HG03432 (cell line): Measurements from ENCODE around the gene TENM4.

Source experiments
- ATAC-seq: cut with Tn5 transposase; IDR thresholded peaks from one replicate; pipeline ENCODE4 v1.9.1; 2021; ENCODE audit warnings: mild to moderate bottlenecking, moderate library complexity; ENCODE audit not compliant: unreplicated experiment

The TENM4 gene

GRCh38 chr11:79311461-79311860 lies 129.4 kb downstream of the TENM4 start:
- no peak for ATAC-seq

- no peak for ATAC-seq
Measured at GRCh38 chr11:79309407-79309806, 131.4 kb downstream of the TENM4 start.

DNA sequence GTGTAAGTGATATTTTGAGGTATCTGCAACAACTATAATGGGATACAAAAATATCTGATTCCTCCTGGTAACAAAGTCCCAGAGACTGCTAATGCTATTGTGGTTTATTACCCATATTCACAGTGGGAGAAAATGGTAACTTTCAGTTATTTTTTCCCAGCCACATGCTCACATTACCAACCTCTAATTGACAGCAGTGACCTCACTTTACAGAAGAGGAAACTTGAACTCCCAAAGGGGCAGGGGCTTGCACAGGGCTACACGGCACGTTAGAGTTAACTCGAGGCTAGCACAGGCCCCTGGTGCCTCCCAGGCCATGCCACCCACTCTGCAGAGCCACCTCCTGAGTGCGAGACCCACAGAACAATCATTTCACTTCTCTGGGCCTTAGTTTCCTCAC lies 132.4 kb downstream of the TENM4 start:
- ATAC-seq, result no peak

DNA sequence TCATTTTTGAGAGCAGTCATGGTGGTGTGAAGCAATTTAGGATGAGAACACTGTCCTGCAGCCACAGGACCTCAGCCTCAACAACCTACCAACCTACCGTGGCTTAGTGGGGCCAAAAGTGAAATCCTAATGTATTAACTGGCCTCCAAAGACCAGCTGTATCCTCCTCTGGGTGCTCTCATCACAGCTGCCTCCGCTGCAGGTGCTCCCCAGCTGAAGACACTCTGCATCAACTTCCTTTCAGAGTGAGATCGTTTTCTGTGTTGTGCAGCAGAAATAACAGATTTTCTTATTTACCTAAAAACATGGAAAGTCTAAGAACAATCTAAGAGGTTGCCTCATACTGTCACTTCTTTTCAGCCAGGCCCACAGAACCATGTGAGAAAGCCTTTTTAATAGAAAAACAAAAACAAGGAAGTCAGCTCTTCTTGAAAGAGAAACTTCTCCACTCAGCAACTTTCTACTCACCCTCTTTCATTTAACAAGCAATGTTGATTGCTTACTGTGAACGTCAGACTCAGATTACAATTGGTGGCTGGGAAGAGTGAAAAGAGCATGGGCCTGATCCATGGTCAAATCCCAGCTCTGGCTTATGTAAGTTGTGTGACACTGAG lies 136.1 kb downstream of the TENM4 start:
- ATAC-seq, result no peak

- no peak for ATAC-seq
Measured at GRCh38 chr11:79296141-79296540, 144.7 kb downstream of the TENM4 start.

DNA sequence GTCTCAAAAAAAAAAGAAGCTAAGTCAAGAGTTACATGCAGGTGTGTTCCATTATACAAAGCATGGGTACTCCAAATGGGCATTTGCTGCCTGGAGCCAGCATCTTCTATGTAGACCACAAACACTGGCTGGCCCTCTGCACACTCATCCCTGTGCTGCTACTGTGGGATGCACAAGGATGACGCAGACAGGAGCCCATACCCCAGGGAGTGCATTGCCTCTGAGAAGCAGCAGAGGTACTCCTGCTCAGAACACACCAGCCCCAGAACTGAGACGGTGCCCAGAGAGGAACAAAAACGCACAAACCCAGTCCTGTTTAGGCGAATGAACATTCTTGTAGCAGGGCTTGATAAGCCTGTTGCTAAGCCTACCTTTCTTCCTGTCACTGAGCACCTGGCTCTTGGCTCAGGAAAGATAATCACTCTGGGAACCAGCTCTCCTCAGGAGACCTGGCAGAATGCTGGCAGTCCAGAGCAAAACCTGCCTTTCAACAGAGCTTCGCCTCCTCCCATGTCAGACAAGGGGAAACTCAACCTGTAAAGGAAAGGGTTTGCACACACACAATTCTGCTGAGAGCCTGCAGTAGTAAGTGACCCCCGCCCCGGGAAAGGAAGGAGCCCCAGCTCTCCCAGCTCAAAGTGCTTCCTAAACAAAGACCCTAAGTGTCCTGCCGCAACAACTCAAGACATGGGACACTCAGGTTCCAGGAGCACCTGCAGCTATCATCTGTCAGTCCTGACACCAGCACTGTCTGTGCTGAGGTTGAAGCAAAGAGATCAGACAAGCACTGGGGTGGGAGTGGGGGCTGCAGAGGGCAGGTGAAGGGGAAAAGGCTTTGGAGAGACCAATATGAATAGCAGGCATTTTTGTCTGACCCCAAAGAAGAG lies 145.7 kb downstream of the TENM4 start:
- no peak for ATAC-seq

- ATAC-seq, result no peak
Measured at GRCh38 chr11:79291948-79292347, 148.9 kb downstream of the TENM4 start.

DNA sequence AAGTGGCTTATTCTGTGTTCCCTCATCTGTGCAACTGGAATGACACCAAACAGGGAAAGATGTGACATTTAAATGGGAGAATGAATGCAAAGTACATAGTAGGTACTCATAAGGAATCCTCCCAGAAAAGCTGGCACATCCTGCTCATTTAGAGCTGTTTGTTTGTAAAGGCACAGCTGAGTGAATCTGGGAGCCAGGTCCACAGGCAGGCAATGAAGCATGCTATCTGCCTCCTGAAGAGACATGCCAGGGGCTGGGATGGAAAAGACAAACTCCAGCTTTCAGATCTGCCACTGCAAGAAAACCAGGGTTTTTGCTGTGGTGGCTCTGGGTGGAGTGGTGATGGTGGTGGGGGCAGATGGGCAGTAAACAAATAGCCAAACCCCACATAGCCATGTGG lies 150.1 kb downstream of the TENM4 start:
- no peak for ATAC-seq

DNA sequence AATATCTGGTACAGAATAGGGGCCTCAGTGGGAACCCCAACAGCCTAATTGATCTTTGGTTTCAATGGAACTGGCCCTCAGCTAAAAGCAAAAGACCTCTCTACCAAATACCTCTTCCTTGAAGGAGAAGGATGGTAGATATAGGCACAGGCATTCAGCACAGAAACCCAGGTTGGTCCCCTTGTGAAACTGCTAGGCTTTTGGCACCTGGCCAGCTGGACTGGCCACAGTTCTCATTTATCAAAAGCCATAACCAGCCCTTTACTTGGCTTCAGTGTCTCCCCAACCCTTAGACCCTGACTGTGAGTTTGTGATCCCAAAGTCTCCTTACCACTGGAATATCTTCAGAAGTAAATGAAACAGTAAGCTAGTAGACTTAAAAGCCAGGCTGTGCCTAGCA lies 152.9 kb downstream of the TENM4 start:
- no peak for ATAC-seq

DNA sequence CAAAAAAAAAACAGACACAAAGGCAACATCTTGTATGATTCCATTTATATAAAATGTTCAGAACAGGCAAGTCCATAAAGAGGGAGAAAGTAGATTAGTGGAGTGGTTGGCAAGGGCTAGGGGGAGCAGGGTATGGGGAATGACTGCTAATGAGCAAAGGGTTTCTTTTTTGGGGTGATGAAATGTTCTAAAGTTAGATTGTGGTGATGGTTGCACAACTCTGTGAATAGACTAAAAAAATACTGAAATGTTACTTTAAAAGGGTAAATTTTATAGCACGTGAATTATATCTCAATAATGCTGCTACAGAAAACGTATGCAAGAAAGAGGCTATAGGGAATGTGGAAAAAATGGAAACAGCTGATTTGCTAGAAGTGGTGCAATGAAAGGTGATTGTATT lies 155.1 kb downstream of the TENM4 start:
- ATAC-seq, result no peak

DNA sequence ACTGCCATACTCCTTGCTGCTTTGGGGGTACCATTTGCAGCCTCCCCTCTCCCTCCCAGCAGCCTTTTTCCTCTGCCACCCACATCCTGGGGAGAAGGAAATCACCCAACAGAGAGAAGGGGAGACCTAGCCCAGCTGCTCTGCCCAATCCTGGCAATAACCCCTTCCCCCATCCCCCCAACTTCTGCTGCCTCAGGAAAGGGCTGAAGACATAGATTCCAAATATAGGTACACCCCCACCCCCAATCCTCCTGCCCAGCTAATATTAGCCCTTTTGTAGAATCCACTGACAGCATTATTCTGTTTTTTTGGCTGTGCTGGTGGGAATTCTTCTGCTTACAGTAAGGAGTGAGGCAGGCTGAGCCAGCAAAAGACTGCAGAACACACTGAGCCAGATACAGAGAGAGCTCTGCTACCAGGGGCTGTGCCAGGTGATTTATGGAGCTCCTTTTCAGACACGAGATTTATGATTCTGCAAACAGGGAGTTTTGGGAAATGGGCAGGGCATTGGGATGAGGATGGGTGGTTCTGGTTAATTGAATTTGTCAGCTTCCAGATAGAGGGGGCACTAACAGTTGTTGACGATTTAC lies 164.0 kb downstream of the TENM4 start:
- no peak for ATAC-seq

GRCh38 chr11:79274636-79275331 lies 166.0 kb downstream of the TENM4 start:
- no peak for ATAC-seq

DNA sequence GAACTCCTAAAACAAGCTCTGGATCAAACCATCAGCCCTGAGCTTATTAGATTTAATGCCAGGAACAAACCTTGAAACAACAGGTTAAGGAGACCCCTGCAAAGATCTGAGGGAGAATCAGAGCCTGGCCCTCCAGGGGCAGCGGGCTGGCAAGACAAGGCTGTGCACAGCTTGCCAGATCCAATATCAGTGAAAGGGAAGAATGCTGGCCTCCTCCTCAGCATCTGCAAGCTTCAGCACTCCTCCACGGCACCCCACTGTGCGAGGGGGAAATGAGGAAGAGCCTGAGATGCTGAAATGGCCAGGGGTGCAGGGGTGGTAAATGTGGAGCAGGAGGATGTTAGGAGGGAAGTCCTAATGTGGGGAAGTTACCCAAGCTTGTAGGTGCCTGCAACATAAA lies 167.0 kb downstream of the TENM4 start:
- no peak for ATAC-seq

- ATAC-seq, result no peak
Measured at GRCh38 chr11:79269611-79270307, 171.1 kb downstream of the TENM4 start.

- no peak for ATAC-seq
Measured at GRCh38 chr11:79266396-79266795, 174.4 kb downstream of the TENM4 start.

DNA sequence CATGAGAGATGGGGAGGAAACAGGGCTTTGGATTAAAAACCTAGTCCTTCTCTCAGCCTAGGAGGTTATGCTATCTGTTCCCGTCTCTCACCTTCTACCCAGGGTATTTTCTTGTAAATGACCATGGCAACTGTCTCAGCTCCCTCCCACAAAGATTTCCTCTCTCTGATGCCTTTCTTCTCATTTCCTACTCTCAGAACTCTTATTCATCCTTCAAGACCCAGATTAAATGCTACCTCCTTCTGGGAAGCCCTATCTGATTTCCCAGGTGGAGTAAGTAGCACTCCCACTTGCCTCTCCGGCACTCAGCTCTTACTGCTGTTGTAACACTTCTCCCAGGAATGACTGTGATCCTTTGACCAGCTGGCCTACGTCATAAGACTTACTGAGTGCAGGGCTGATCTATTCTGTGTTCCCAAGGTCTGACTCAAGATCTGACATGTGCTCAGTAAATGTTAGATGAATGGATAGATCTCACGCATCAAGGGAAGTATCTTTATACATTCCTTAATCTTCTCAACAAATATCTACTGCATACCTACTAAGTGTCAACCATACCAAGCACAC lies 175.0 kb downstream of the TENM4 start:
- ATAC-seq, result no peak

DNA sequence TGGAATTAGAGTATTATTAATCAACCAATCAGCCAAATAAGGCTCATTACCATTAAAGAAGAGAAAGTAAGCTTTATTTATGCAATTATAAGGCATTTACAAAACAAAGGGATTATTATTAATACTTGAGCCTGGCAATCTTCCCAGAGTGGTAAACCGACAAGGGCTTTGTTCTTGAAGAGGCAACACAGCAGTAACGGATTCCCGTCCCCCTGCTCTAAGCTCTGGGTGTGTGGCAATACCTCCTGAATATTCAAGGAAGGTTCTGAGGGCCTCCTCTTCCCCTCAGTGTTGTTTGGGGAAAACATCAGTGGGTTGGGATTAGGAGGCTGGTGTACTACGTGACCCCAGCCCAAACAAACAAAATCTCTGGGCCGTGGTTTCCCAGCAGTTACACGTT lies 176.5 kb downstream of the TENM4 start:
- no peak for ATAC-seq

- no peak for ATAC-seq
Measured at GRCh38 chr11:79263001-79263400, 177.8 kb downstream of the TENM4 start.

DNA sequence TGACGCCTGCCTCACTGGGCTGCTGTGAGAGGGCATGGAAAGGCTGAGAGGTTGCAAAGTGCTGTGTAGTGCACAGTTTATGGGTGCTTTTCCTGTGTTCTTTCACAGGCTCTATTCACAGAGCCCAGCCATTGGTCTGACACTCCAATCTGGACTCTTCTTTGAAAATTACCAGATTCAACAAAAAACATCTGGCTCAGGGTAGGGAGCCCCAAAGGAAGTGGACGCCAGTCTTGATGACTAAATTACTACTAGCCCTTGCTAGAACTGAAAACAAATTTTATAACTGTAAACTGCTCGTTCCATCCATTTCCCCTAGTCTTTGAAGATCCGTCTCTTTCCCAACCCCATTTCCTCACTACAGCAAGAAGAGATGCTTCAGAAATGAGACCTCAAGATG lies 178.6 kb downstream of the TENM4 start:
- ATAC-seq, result no peak

- ATAC-seq, result no peak
Measured at GRCh38 chr11:79261684-79262083, 179.1 kb downstream of the TENM4 start.

- ATAC-seq, result no peak
Measured at GRCh38 chr11:79259800-79260199, 181.0 kb downstream of the TENM4 start.
